Suprapubic skin (tissue), 4 donors: Measurements from ENCODE around the gene ACSS1. TPM values are rescaled to one million over a fixed set of nuclear protein-coding genes. Genes with fewer than 3 reads are reported as not detected.

Experiments used
- DNase-seq, 2 donors: peaks; one replicate each; pipeline ENCODE4 v3.0.0-alpha.2; 2019; ENCODE audit warnings: low spot score in 2 of 2
- H3K27ac ChIP-seq: fragments of 200-600 bp; sonication (generic); one replicate; pipeline ENCODE4 v1.5.1; 2019
- H3K27me3 ChIP-seq: fragments of 200-600 bp; sonication (generic); one replicate; pipeline ENCODE4 v1.5.1; 2019
- H3K36me3 ChIP-seq: fragments of 200-600 bp; sonication (generic); one replicate; pipeline ENCODE4 v1.5.1; 2019
- H3K4me1 ChIP-seq: fragments of 200-600 bp; sonication (generic); one replicate; pipeline ENCODE4 v1.5.1; 2019
- H3K4me3 ChIP-seq: fragments of 200-600 bp; sonication (generic); one replicate; pipeline ENCODE4 v1.5.1; 2019; ENCODE audit warnings: mild to moderate bottlenecking
- H3K9me3 ChIP-seq: fragments of 200-600 bp; sonication (generic); one replicate; pipeline ENCODE4 v1.5.1; 2019
- CTCF ChIP-seq, 2 donors: fragments of 200-600 bp in 1 of 2; fragments of 450-650 bp in 1 of 2; sonication (generic) in 1 of 2; IDR thresholded peaks; one replicate each; pipeline ENCODE4 v1.5.1; 2016 to 2019; ENCODE audit warnings: antibody characterized with exemption in 2 of 2, mild to moderate bottlenecking in 1 of 2, moderate library complexity in 1 of 2
- EP300 ChIP-seq: sonication (generic); formaldehyde crosslinking; IDR thresholded peaks from one replicate; pipeline ENCODE4 v1.6.1; 2017; ENCODE audit warnings: antibody characterized with exemption
- POLR2A ChIP-seq, 2 donors: fragments of 450-650 bp; IDR thresholded peaks; one replicate each; pipeline ENCODE4 v1.6.1; 2017; ENCODE audit warnings: antibody characterized with exemption in 2 of 2, mild to moderate bottlenecking in 2 of 2, moderate library complexity in 2 of 2
- POLR2AphosphoS5 ChIP-seq, 3 donors: sonication (generic); formaldehyde crosslinking; IDR thresholded peaks; one replicate each; pipeline ENCODE4 v1.6.1; 2017; ENCODE audit warnings: antibody characterized with exemption in 3 of 3
- WGBS: methylation state at CpG from one replicate; pipeline ENCODE4 v1.1.5; 2018; 5-methylcytosine and 5-hydroxymethylcytosine counted together
- total RNA-seq, 4 donors: library from RNA; depleted of rRNA; stranded (reverse); fragments of >200 nt; gene quantifications; one replicate each; pipeline ENCODE4 v1.1.0, GENCODE V29; 2016

The ACSS1 gene
- total RNA-seq, 4 donors from 2014 or later = 29.0 to 80.0 (median 47.6) TPM

GRCh38 chr20:25014816-25015215 lies 43.1 kb downstream of the ACSS1 start:
- WGBS = 96% methylated on average over 10 of the region's 11 CpGs
- TF ChIP-seq CTCF (IDR thresholded peaks at IDR 0.05) (no peak), POLR2AphosphoS5 (IDR thresholded peaks at IDR 0.05) (no peak)
- Histone ChIP-seq H3K27ac (no peak overlapping the region), H3K27me3 (no peaks in the 10 kb centered on the region), H3K36me3 (peaks cover 63% of the 10 kb centered on the region), H3K4me1 (peaks cover 37% of the 10 kb centered on the region), H3K4me3 (no peak overlapping the region), H3K9me3 (no peaks in the 10 kb centered on the region)
- DNase-seq = peak in 1 of 2 donors; percentile 40

- Histone ChIP-seq H3K36me3 (peaks cover 74% of the 10 kb centered on the region), H3K4me3 (no peak overlapping the region), H3K9me3 (no peaks in the 10 kb centered on the region), H3K4me1 (peaks cover 26% of the 10 kb centered on the region), H3K27ac (no peak overlapping the region), H3K27me3 (no peaks in the 10 kb centered on the region)
- 93% methylated on average over 24 of the region's 25 CpGs for WGBS
- DNase-seq = peak in 1 of 2 donors; percentile 69
- TF ChIP-seq POLR2A (IDR thresholded peaks at IDR 0.05) (no peak), EP300 (no peak), POLR2AphosphoS5 (IDR thresholded peaks at IDR 0.05) (no peak), CTCF (IDR thresholded peaks at IDR 0.05) (no peak)
Observed at GRCh38 chr20:25013478-25014380, 44.2 kb downstream of the ACSS1 start.

GRCh38 chr20:25012616-25013189 lies 45.2 kb downstream of the ACSS1 start:
- Histone ChIP-seq H3K27me3 (no peaks in the 10 kb centered on the region), H3K36me3 (peaks cover 80% of the 10 kb centered on the region)
- WGBS = 95% methylated on average over 21 of the region's 21 CpGs

GRCh38 chr20:25011831-25012241 lies 46.1 kb downstream of the ACSS1 start:
- no peak overlapping the region for H3K27ac ChIP-seq
- no peaks in the 10 kb centered on the region for H3K27me3 ChIP-seq
- TF ChIP-seq POLR2AphosphoS5 (IDR thresholded peaks at IDR 0.05) = no peak
- TF ChIP-seq POLR2A (IDR thresholded peaks at IDR 0.05) = no peak
- TF ChIP-seq EP300 = no peak
- no peak for TF ChIP-seq CTCF (IDR thresholded peaks at IDR 0.05)
- DNase-seq = peak in 1 of 2 donors; percentile 56
- 98% methylated on average over 12 of the region's 12 CpGs for WGBS
- peaks cover 87% of the 10 kb centered on the region for H3K36me3 ChIP-seq
- H3K4me1 ChIP-seq = peaks cover 7% of the 10 kb centered on the region
- no peak overlapping the region for H3K4me3 ChIP-seq
- no peaks in the 10 kb centered on the region for H3K9me3 ChIP-seq

More at GRCh38 chr20:25012616-25013189, 45.2 kb downstream of the ACSS1 start:
- no peak overlapping the region for H3K4me3 ChIP-seq
- no peak overlapping the region for H3K27ac ChIP-seq
- peak in 1 of 2 donors; percentile 45 for DNase-seq
- peaks cover 16% of the 10 kb centered on the region for H3K4me1 ChIP-seq
- TF ChIP-seq POLR2A (IDR thresholded peaks at IDR 0.05) (no peak), CTCF (IDR thresholded peaks at IDR 0.05) (no peak), POLR2AphosphoS5 (IDR thresholded peaks at IDR 0.05) (no peak), EP300 (no peak)
- no peaks in the 10 kb centered on the region for H3K9me3 ChIP-seq

- no peak overlapping the region for H3K4me3 ChIP-seq
- H3K9me3 ChIP-seq = no peaks in the 10 kb centered on the region
- WGBS = 93% methylated on average over 6 of the region's 6 CpGs
- H3K27me3 ChIP-seq = no peaks in the 10 kb centered on the region
- peaks cover 86% of the 10 kb centered on the region for H3K36me3 ChIP-seq
- H3K27ac ChIP-seq = no peak overlapping the region
- TF ChIP-seq CTCF (IDR thresholded peaks at IDR 0.05) = no peak
- no peak for TF ChIP-seq POLR2A (IDR thresholded peaks at IDR 0.05)
- no peak for TF ChIP-seq EP300
- no peak for TF ChIP-seq POLR2AphosphoS5 (IDR thresholded peaks at IDR 0.05)
- peak in 1 of 2 donors; percentile 38 for DNase-seq
- peaks cover 1% of the 10 kb centered on the region for H3K4me1 ChIP-seq
Observed at GRCh38 chr20:25011261-25011660, 46.7 kb downstream of the ACSS1 start.
